Liver (tissue), 9 donors: ENCODE data around the gene GALNT10. TPM values are rescaled to one million over a fixed set of nuclear protein-coding genes. Genes with fewer than 3 reads are reported as not detected.

Experiments used
- DNase-seq: peaks from one replicate; pipeline ENCODE4 v3.0.0-alpha.2; 2017; ENCODE audit warnings: low spot score
- H3K27ac ChIP-seq, 2 donors: one replicate each; pipeline ENCODE4 v1.7.0; 2013; ENCODE audit warnings: inconsistent platforms in 2 of 2, low read length in 2 of 2, control low read depth in 1 of 2, low read depth in 1 of 2, mild to moderate bottlenecking in 1 of 2
- H3K27me3 ChIP-seq, 4 donors: one replicate each; pipeline versions ENCODE4 v1.6.1 to v1.7.0; 2013; ENCODE audit warnings: low read length in 3 of 4, inconsistent platforms in 1 of 4, mild to moderate bottlenecking in 1 of 4, moderate library complexity in 1 of 4; ENCODE audit not compliant: control insufficient read depth in 4 of 4, insufficient read depth in 4 of 4
- H3K36me3 ChIP-seq, 4 donors: one replicate each; pipeline versions ENCODE4 v1.6.1 to v1.7.0; 2013; ENCODE audit warnings: low read length in 3 of 4, mild to moderate bottlenecking in 3 of 4, low read depth in 1 of 4, moderate library complexity in 1 of 4; ENCODE audit not compliant: control insufficient read depth in 4 of 4, insufficient read depth in 3 of 4
- H3K4me1 ChIP-seq, 4 donors: one replicate each; pipeline versions ENCODE4 v1.6.1 to v1.7.0; 2013; ENCODE audit warnings: low read length in 3 of 4, mild to moderate bottlenecking in 3 of 4, moderate library complexity in 1 of 4; ENCODE audit not compliant: control insufficient read depth in 4 of 4, insufficient read depth in 4 of 4
- H3K4me3 ChIP-seq, 3 donors: one replicate each; pipeline versions ENCODE4 v1.6.1 to v1.7.0; 2013; ENCODE audit warnings: low read length in 3 of 3, control low read depth in 1 of 3, low read depth in 1 of 3, mild to moderate bottlenecking in 1 of 3
- H3K9ac ChIP-seq, 2 donors: one replicate each; pipeline ENCODE4 v1.7.0; 2013; ENCODE audit warnings: low read length in 2 of 2, mild to moderate bottlenecking in 2 of 2, moderate library complexity in 2 of 2, control low read depth in 1 of 2, low read depth in 1 of 2
- H3K9me3 ChIP-seq, 4 donors: one replicate each; pipeline versions ENCODE4 v1.6.1 to v1.7.0; 2013; ENCODE audit warnings: low read length in 3 of 4; ENCODE audit not compliant: control insufficient read depth in 4 of 4
- EGR1 ChIP-seq, 2 donors: IDR thresholded peaks; 2 replicates each; pipeline ENCODE4 v1.6.1; 2016 to 2018; ENCODE audit warnings: antibody characterized with exemption in 2 of 2, low read depth in 2 of 2
- FOXA1 ChIP-seq: IDR thresholded peaks from 2 replicates; pipeline ENCODE4 v1.6.1; 2016; ENCODE audit warnings: antibody characterized with exemption
- FOXA2 ChIP-seq: IDR thresholded peaks from 2 replicates; pipeline ENCODE4 v1.6.1; 2016; ENCODE audit warnings: antibody characterized with exemption
- GABPA ChIP-seq, 2 donors: IDR thresholded peaks in 1 of 2; conservative IDR thresholded peaks in 1 of 2; 2 replicates each; pipeline ENCODE4 v1.6.1; 2016; ENCODE audit warnings: antibody characterized with exemption in 2 of 2, mild to moderate bottlenecking in 1 of 2, moderate library complexity in 1 of 2
- HNF4A ChIP-seq, 2 donors: conservative IDR thresholded peaks; 2 replicates each; pipeline ENCODE4 v1.6.1; 2016; ENCODE audit warnings: antibody characterized with exemption in 2 of 2, mild to moderate bottlenecking in 2 of 2
- HNF4G ChIP-seq: IDR thresholded peaks from 2 replicates; pipeline ENCODE4 v1.6.1; 2016; ENCODE audit warnings: antibody characterized with exemption
- JUND ChIP-seq, 2 donors: IDR thresholded peaks; 2 replicates each; pipeline ENCODE4 v1.6.1; 2016; ENCODE audit warnings: antibody characterized with exemption in 2 of 2
- NR2F2 ChIP-seq: IDR thresholded peaks from 2 replicates; pipeline ENCODE4 v1.6.1; 2016; ENCODE audit warnings: antibody characterized with exemption
- RAD21 ChIP-seq, 2 donors: IDR thresholded peaks; 2 replicates each; pipeline ENCODE4 v1.6.1; 2016; ENCODE audit warnings: antibody characterized with exemption in 2 of 2, mild to moderate bottlenecking in 2 of 2
- RXRA ChIP-seq, 2 donors: IDR thresholded peaks; 2 replicates each; pipeline ENCODE4 v1.6.1; 2017 to 2018; ENCODE audit warnings: antibody characterized with exemption in 2 of 2, mild to moderate bottlenecking in 1 of 2
- SP1 ChIP-seq: IDR thresholded peaks from 2 replicates; pipeline ENCODE4 v1.6.1; 2018; ENCODE audit warnings: antibody characterized with exemption, mild to moderate bottlenecking
- TAF1 ChIP-seq: conservative IDR thresholded peaks from 2 replicates; pipeline ENCODE4 v1.6.1; 2016; ENCODE audit warnings: antibody characterized with exemption, mild to moderate bottlenecking
- YY1 ChIP-seq: IDR thresholded peaks from 2 replicates; pipeline ENCODE4 v1.6.1; 2016; ENCODE audit warnings: antibody characterized with exemption, mild to moderate bottlenecking
- WGBS: extraction: QIAGEN DNeasy Blood & Tissue Kit; methylation state at CpG from one replicate; pipeline ENCODE4 v1.1.7; 2013; 5-methylcytosine and 5-hydroxymethylcytosine counted together
- polyA plus RNA-seq, 2 donors: library from polyadenylated mRNA; stranded (reverse) in 1 of 2; unstranded in 1 of 2; fragments of 200-250 nt in 1 of 2; fragments of >200 nt in 1 of 2; fragmentation: Nextera tagmentation in 1 of 2; extraction: Ambion mirVana in 1 of 2; gene quantifications; one replicate each; pipeline versions ENCODE4 v1.2.1 to v1.2.3, GENCODE V29; 2013 to 2015
- total RNA-seq, 2 donors: library from RNA; depleted of rRNA; stranded (reverse); fragments of >200 nt; gene quantifications; one replicate each; pipeline ENCODE4 v1.2.3, GENCODE V29; 2014
- TF ChIP-seq, protein P1 (sequence below): IDR thresholded peaks from 2 replicates; pipeline ENCODE4 v1.6.1; 2016; ENCODE audit warnings: antibody characterized with exemption
- TF ChIP-seq, protein P2 (sequence below): IDR thresholded peaks from 2 replicates; pipeline ENCODE4 v1.6.1; 2016; ENCODE audit warnings: antibody characterized with exemption, mild to moderate bottlenecking
- TF ChIP-seq, protein P3 (sequence below): fragments of 150-350 bp; IDR thresholded peaks from 2 replicates; pipeline ENCODE4 v1.5.1; 2017; ENCODE audit warnings: improper control_type of control experiment, low read depth, low read length; ENCODE audit not compliant: missing input control
- TF ChIP-seq, protein P4 (sequence below): IDR thresholded peaks from 2 replicates; pipeline ENCODE4 v1.6.1; 2016; ENCODE audit warnings: antibody characterized with exemption
- TF ChIP-seq, protein P5 (sequence below): IDR thresholded peaks from 2 replicates; pipeline ENCODE4 v1.6.1; 2016; ENCODE audit warnings: antibody characterized with exemption
- donor health status: healthy.
- donor health status: healthy.
- donor health status: healthy.
- donor health status: healthy.
- donor health status: healthy.

Gene GALNT10
- total and polyA plus RNA-seq, 4 donors: 1.1 to 17.8 (median 5.3) TPM

DNA sequence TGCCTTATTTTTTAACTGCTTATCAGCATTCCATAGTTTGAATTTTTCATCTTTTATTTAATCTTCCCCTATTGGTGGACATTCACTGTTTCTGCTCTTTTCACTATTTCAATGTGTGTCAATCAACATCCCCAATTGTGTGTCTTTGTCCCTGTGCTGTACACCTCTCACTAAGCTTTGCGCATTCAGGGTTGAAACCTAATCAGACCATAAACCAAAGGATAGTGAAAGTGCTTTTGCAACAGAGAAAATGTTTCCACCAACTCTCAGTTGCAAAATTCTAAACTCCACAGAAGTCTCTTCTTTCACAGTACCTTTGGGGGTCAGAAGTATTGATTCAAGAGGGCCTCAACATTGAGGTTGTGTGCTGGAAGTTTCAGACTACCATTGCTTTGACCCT is 128.2 kb downstream of the GALNT10 start:
- no peaks in the 10 kb centered on the region for H3K4me1 ChIP-seq
- no peak overlapping the region for H3K4me3 ChIP-seq
- no peak overlapping the region for H3K9ac ChIP-seq
- H3K36me3 ChIP-seq: no peaks in the 10 kb centered on the region
- H3K27me3 ChIP-seq: no peaks in the 10 kb centered on the region
- TF ChIP-seq NR2F2 (no peak), FOXA1 (no peak), SP1 (no peak), GABPA (IDR thresholded peaks at IDR 0.05 in 1 of 2, conservative IDR thresholded peaks at IDR 0.05 in 1 of 2) (no peak), JUND (IDR thresholded peaks at IDR 0.05) (no peak), TAF1 (no peak), YY1 (no peak), FOXA2 (no peak), RAD21 (IDR thresholded peaks at IDR 0.05) (no peak), HNF4A (conservative IDR thresholded peaks at IDR 0.05) (no peak), EGR1 (IDR thresholded peaks at IDR 0.05; ENCODE audit: low read depth in 2 of 2) (no peak), HNF4G (no peak), RXRA (IDR thresholded peaks at IDR 0.05) (no peak)
- TF ChIP-seq, protein P1, sequence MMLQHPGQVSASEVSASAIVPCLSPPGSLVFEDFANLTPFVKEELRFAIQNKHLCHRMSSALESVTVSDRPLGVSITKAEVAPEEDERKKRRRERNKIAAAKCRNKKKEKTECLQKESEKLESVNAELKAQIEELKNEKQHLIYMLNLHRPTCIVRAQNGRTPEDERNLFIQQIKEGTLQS: no peak
- TF ChIP-seq, protein P2, sequence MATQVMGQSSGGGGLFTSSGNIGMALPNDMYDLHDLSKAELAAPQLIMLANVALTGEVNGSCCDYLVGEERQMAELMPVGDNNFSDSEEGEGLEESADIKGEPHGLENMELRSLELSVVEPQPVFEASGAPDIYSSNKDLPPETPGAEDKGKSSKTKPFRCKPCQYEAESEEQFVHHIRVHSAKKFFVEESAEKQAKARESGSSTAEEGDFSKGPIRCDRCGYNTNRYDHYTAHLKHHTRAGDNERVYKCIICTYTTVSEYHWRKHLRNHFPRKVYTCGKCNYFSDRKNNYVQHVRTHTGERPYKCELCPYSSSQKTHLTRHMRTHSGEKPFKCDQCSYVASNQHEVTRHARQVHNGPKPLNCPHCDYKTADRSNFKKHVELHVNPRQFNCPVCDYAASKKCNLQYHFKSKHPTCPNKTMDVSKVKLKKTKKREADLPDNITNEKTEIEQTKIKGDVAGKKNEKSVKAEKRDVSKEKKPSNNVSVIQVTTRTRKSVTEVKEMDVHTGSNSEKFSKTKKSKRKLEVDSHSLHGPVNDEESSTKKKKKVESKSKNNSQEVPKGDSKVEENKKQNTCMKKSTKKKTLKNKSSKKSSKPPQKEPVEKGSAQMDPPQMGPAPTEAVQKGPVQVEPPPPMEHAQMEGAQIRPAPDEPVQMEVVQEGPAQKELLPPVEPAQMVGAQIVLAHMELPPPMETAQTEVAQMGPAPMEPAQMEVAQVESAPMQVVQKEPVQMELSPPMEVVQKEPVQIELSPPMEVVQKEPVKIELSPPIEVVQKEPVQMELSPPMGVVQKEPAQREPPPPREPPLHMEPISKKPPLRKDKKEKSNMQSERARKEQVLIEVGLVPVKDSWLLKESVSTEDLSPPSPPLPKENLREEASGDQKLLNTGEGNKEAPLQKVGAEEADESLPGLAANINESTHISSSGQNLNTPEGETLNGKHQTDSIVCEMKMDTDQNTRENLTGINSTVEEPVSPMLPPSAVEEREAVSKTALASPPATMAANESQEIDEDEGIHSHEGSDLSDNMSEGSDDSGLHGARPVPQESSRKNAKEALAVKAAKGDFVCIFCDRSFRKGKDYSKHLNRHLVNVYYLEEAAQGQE: no peak
- TF ChIP-seq, protein P3, sequence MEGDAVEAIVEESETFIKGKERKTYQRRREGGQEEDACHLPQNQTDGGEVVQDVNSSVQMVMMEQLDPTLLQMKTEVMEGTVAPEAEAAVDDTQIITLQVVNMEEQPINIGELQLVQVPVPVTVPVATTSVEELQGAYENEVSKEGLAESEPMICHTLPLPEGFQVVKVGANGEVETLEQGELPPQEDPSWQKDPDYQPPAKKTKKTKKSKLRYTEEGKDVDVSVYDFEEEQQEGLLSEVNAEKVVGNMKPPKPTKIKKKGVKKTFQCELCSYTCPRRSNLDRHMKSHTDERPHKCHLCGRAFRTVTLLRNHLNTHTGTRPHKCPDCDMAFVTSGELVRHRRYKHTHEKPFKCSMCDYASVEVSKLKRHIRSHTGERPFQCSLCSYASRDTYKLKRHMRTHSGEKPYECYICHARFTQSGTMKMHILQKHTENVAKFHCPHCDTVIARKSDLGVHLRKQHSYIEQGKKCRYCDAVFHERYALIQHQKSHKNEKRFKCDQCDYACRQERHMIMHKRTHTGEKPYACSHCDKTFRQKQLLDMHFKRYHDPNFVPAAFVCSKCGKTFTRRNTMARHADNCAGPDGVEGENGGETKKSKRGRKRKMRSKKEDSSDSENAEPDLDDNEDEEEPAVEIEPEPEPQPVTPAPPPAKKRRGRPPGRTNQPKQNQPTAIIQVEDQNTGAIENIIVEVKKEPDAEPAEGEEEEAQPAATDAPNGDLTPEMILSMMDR: no peak
- TF ChIP-seq, protein P4, sequence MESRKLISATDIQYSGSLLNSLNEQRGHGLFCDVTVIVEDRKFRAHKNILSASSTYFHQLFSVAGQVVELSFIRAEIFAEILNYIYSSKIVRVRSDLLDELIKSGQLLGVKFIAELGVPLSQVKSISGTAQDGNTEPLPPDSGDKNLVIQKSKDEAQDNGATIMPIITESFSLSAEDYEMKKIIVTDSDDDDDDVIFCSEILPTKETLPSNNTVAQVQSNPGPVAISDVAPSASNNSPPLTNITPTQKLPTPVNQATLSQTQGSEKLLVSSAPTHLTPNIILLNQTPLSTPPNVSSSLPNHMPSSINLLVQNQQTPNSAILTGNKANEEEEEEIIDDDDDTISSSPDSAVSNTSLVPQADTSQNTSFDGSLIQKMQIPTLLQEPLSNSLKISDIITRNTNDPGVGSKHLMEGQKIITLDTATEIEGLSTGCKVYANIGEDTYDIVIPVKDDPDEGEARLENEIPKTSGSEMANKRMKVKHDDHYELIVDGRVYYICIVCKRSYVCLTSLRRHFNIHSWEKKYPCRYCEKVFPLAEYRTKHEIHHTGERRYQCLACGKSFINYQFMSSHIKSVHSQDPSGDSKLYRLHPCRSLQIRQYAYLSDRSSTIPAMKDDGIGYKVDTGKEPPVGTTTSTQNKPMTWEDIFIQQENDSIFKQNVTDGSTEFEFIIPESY: no peak
- TF ChIP-seq, protein P5, sequence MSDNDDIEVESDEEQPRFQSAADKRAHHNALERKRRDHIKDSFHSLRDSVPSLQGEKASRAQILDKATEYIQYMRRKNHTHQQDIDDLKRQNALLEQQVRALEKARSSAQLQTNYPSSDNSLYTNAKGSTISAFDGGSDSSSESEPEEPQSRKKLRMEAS: no peak
- 95% methylated on average over 1 of the region's 1 CpG for WGBS
- H3K9me3 ChIP-seq: no peaks in the 10 kb centered on the region
- H3K27ac ChIP-seq: no peak overlapping the region
- no peak for DNase-seq
